Right atrium auricular region (tissue), 2 donors: ENCODE data around the gene PPFIBP2. TPM values are rescaled to one million over a fixed set of nuclear protein-coding genes. Genes with fewer than 3 reads are reported as not detected.

Experiments
- DNase-seq: peaks from one replicate; pipeline ENCODE4 v3.0.0-alpha.2; 2019; ENCODE audit warnings: low spot score
- H3K27ac ChIP-seq, 2 donors: fragments of 200-600 bp; sonication (generic); 1 replicate in 1 of 2; 2 replicates in 1 of 2; pipeline ENCODE4 v1.5.1; 2016 to 2019
- H3K27me3 ChIP-seq, 2 donors: fragments of 200-600 bp; sonication (generic); one replicate each; pipeline versions ENCODE4 v1.5.1 to v1.6.0; 2017 to 2019
- H3K36me3 ChIP-seq: fragments of 200-600 bp; sonication (generic); one replicate; pipeline ENCODE4 v1.5.1; 2016
- H3K4me1 ChIP-seq, 2 donors: fragments of 200-600 bp; sonication (generic); one replicate each; pipeline versions ENCODE4 v1.5.1 to v1.6.0; 2017 to 2019
- H3K4me3 ChIP-seq, 2 donors: fragments of 200-600 bp; sonication (generic); 1 replicate in 1 of 2; 2 replicates in 1 of 2; pipeline ENCODE4 v1.5.1; 2017 to 2019; ENCODE audit warnings: mild to moderate bottlenecking in 1 of 2, moderate library complexity in 1 of 2
- H3K9me3 ChIP-seq, 2 donors: fragments of 200-600 bp; sonication (generic); one replicate each; pipeline ENCODE4 v1.5.1; 2019
- CTCF ChIP-seq, 2 donors: fragments of 200-600 bp; sonication (generic); IDR thresholded peaks; one replicate each; pipeline ENCODE4 v1.5.1; 2019; ENCODE audit warnings: antibody characterized with exemption in 2 of 2
- total RNA-seq, 2 donors: library from RNA; depleted of rRNA; stranded (reverse); fragments of >200 nt; gene quantifications; one replicate each; pipeline ENCODE4 v1.1.0, GENCODE V29; 2016

The PPFIBP2 gene
- total RNA-seq, 2 donors from 2014 or later, result 13.0 to 24.0 TPM

GRCh38 chr11:7617032-7617431 lies 103.2 kb downstream of the PPFIBP2 start:
- Histone ChIP-seq H3K27me3 (no peaks in the 10 kb centered on the region), H3K4me3 (no peak overlapping the region), H3K9me3 (no peaks in the 10 kb centered on the region), H3K27ac (no peak overlapping the region), H3K36me3 (peaks cover 16% of the 10 kb centered on the region), H3K4me1 (peaks cover 0 to 10% of the 10 kb centered on the region in 2 donors)
- no peak for DNase-seq
- TF ChIP-seq CTCF (IDR thresholded peaks at IDR 0.05), result no peak

- Histone ChIP-seq H3K36me3 (peaks cover 22% of the 10 kb centered on the region), H3K27ac (no peak overlapping the region), H3K9me3 (no peaks in the 10 kb centered on the region), H3K4me1 (no peaks in the 10 kb centered on the region), H3K4me3 (no peak overlapping the region), H3K27me3 (no peaks in the 10 kb centered on the region)
- TF ChIP-seq CTCF (IDR thresholded peaks at IDR 0.05), result no peak
- no peak for DNase-seq
Measured at GRCh38 chr11:7619322-7619721, 105.5 kb downstream of the PPFIBP2 start.

- H3K4me1 ChIP-seq, result no peaks in the 10 kb centered on the region
- H3K9me3 ChIP-seq, result no peaks in the 10 kb centered on the region
- H3K36me3 ChIP-seq, result peaks cover 22% of the 10 kb centered on the region
- no peaks in the 10 kb centered on the region for H3K27me3 ChIP-seq
- no peak for DNase-seq
- H3K4me3 ChIP-seq, result no peak overlapping the region
- TF ChIP-seq CTCF (IDR thresholded peaks at IDR 0.05), result no peak
- H3K27ac ChIP-seq, result no peak overlapping the region
Measured at GRCh38 chr11:7621090-7621489, 107.3 kb downstream of the PPFIBP2 start.

GRCh38 chr11:7621554-7621953 lies 107.8 kb downstream of the PPFIBP2 start:
- Histone ChIP-seq H3K27ac (no peak overlapping the region), H3K27me3 (no peaks in the 10 kb centered on the region), H3K4me3 (no peak overlapping the region), H3K36me3 (peaks cover 20% of the 10 kb centered on the region), H3K4me1 (no peaks in the 10 kb centered on the region), H3K9me3 (no peaks in the 10 kb centered on the region)
- no peak for DNase-seq
- TF ChIP-seq CTCF (IDR thresholded peaks at IDR 0.05), result no peak

- no peaks in the 10 kb centered on the region for H3K27me3 ChIP-seq
- H3K4me1 ChIP-seq, result no peaks in the 10 kb centered on the region
- H3K4me3 ChIP-seq, result no peak overlapping the region
- DNase-seq, result no peak
- H3K9me3 ChIP-seq, result no peaks in the 10 kb centered on the region
- H3K36me3 ChIP-seq, result peaks cover 14% of the 10 kb centered on the region
- no peak overlapping the region for H3K27ac ChIP-seq
- no peak for TF ChIP-seq CTCF (IDR thresholded peaks at IDR 0.05)
Measured at GRCh38 chr11:7622721-7623120, 108.9 kb downstream of the PPFIBP2 start.

GRCh38 chr11:7628660-7629059 lies 114.9 kb downstream of the PPFIBP2 start:
- H3K4me3 ChIP-seq, result no peak overlapping the region
- TF ChIP-seq CTCF (IDR thresholded peaks at IDR 0.05), result no peak
- H3K36me3 ChIP-seq, result peaks cover 42% of the 10 kb centered on the region

More at GRCh38 chr11:7628660-7629059, 114.9 kb downstream of the PPFIBP2 start:
- H3K27me3 ChIP-seq, result no peaks in the 10 kb centered on the region
- no peaks in the 10 kb centered on the region for H3K4me1 ChIP-seq
- H3K9me3 ChIP-seq, result no peaks in the 10 kb centered on the region
- no peak overlapping the region for H3K27ac ChIP-seq
- no peak for DNase-seq
